Prostate gland (tissue), 2 donors: Measurements from ENCODE around the gene GLG1.

Source experiments
- POLR2A ChIP-seq: fragments of 450-650 bp; IDR thresholded peaks from one replicate; pipeline ENCODE4 v1.6.1; 2016; ENCODE audit warnings: antibody characterized with exemption, mild to moderate bottlenecking
- TF ChIP-seq, protein P1 (sequence below), 4 experiments: fragments of 200-600 bp in 2 of 4; fragments of 450-650 bp in 2 of 4; sonication (generic) in 2 of 4; IDR thresholded peaks; 1 replicate in 3 of 4; 2 replicates in 1 of 4; pipeline ENCODE4 v1.5.1; 2016 to 2019; ENCODE audit warnings: antibody characterized with exemption in 4 of 4, mild to moderate bottlenecking in 2 of 4, moderate library complexity in 2 of 4

DNA sequence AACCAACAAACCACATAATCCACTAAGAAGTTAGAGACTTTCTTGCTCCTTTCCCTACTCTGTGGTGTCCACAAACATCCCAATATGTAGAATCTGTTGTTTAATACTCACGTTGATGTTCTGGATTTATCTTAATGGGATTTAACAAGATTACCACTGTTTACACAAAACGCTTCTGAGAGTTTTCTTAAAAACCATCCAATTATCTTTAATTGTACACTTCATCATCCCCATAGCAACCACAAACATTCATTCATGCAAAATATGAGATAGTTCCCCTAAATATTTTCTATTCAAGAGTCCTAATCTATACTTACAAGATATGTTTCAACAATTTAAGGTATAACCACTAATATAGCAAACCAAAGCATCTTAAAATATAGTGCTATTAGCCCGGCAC lies 109.2 kb downstream of the GLG1 start:
- TF ChIP-seq, protein P1, sequence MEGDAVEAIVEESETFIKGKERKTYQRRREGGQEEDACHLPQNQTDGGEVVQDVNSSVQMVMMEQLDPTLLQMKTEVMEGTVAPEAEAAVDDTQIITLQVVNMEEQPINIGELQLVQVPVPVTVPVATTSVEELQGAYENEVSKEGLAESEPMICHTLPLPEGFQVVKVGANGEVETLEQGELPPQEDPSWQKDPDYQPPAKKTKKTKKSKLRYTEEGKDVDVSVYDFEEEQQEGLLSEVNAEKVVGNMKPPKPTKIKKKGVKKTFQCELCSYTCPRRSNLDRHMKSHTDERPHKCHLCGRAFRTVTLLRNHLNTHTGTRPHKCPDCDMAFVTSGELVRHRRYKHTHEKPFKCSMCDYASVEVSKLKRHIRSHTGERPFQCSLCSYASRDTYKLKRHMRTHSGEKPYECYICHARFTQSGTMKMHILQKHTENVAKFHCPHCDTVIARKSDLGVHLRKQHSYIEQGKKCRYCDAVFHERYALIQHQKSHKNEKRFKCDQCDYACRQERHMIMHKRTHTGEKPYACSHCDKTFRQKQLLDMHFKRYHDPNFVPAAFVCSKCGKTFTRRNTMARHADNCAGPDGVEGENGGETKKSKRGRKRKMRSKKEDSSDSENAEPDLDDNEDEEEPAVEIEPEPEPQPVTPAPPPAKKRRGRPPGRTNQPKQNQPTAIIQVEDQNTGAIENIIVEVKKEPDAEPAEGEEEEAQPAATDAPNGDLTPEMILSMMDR (IDR thresholded peaks at IDR 0.05), result no peak
- TF ChIP-seq POLR2A, result no peak
